HG02798 (cell line): Measurements from ENCODE around the gene DMBX1.

Experiments used
- ATAC-seq: cut with Tn5 transposase; IDR thresholded peaks from one replicate; pipeline ENCODE4 v1.9.1; 2021; ENCODE audit warnings: mild to moderate bottlenecking; ENCODE audit not compliant: unreplicated experiment, poor library complexity

DMBX1 gene

DNA sequence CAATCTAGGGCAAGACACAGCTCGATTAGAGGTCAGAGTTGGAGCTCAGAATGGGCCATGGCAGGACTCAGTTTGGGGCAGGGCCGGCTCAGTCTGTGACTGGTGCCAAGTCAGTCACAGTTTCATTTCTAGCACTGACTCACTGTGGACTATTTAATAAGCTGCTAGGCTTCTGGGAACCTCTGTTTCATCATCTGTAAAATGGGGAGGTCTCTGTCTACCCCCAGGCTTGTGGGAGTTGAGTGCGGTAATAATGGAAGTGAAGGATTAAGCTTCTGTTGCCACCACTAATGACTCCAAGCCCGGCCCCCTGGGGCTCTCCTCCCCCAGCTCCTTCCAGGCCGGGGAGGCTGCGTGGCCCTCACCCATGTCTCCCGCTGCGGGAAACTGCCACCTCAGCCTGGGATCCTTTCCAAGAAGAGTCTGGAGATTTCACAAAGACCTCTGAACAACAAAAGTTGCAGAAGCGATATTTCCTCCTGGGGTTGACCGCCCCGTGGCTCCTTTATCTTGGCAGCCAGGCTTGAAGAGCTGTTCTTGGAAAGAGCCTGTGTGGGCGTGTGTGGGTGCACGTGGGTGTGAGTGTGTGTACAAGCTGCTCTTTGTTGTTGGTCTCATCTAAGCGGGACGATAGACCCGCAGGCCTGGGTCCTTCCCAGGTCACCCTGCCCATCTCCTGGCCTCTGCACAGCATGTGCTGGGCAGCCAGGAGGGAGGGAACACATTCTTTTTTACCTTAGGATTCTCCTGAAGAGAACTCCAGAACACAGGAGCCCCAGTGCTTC is 32.7 kb downstream of the DMBX1 start:
- peak; percentile 59 for ATAC-seq

DNA sequence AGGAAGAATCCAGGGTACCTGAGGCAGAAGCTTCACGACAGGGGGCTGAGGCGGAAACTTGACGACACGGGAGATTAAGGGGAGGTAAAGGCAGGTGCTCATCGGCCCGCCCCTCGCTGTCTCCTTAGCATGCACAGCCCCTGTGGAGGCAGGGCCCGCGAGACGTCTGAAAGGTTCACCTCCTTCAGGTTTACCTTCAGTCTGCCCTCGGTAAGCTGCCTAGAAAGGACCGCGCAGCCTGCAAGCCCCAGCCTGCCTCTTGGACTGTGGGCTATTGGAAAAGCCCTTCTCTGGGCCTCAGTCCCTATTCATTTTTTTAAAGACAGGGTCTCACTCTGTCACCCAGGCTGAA is 33.3 kb downstream of the DMBX1 start:
- no peak for ATAC-seq

GRCh38 chr1:46523496-46524353 is 34.1 kb downstream of the DMBX1 start:
- no peak for ATAC-seq

GRCh38 chr1:46524843-46525242 is 35.2 kb downstream of the DMBX1 start:
- no peak for ATAC-seq

DNA sequence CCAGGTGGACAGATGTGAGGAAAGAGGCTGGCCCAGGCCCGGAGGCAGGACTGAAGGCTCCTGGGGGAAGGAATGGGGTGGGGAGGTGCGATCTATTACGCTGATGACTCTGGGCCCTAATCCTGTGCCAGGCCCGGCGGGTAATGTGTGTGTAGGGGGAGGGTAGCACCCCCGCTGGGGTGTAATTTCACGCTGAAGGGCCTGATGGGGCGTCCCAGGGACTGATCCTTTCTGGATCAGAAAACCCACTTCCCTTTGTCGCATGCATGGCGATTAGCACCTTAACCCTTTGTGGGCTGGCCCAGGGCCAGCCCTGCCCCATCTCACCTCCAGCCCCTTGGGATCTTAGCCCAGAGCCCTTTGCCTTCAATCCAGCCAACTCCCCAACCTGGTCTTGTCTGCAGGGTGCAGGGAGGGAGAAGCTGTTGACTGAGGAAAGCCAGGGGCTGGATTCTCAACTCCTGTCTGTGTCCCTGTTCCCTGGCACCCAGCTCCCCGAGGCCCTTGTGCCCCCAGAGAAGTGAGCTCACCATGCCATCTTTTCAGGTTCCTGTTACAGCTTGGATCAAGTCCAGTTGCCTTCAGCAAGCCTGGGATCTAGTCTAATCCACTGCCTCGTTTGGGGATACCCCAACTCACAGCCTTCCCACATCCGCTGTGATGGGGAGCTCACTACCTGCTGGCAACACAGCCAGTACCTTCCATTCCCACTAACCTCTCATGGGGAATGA is 35.8 kb downstream of the DMBX1 start:
- no peak for ATAC-seq

DNA sequence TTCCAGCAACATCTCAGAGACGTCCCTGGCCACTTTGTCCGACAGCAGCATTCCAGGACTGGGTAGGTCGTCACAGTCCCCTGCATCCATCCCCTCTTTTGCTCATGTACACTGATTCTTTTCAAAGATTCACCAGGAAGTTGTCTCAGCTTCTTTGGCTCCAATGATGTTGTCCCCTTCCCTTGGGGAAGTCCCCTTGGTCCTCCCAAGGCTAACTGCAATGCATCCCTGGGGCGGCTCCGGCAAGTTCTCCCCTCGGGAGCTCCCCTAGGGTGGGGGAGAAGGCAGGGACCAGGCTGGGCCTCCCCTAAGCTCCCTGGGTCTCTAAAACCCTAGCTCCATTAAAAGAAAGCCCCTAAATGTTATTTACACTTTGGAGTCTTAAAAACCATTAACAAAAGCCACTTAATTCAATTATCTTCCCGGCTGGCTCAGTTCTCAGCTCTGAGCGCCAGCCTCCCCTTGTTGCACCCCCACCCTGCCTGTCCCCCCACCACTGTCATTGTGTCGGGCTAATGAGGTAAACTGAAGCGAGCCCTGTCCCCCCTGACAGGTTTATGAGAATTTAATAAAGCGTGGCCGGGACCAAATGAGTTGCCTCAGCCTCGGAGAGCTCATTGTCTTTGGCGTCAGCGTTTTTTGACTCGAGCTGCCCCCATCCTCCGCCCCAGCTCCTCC is 36.5 kb downstream of the DMBX1 start:
- ATAC-seq, result no peak

- no peak for ATAC-seq
These were observed 37.2 kb downstream of the DMBX1 start for GRCh38 chr1:46526691-46527291.

DNA sequence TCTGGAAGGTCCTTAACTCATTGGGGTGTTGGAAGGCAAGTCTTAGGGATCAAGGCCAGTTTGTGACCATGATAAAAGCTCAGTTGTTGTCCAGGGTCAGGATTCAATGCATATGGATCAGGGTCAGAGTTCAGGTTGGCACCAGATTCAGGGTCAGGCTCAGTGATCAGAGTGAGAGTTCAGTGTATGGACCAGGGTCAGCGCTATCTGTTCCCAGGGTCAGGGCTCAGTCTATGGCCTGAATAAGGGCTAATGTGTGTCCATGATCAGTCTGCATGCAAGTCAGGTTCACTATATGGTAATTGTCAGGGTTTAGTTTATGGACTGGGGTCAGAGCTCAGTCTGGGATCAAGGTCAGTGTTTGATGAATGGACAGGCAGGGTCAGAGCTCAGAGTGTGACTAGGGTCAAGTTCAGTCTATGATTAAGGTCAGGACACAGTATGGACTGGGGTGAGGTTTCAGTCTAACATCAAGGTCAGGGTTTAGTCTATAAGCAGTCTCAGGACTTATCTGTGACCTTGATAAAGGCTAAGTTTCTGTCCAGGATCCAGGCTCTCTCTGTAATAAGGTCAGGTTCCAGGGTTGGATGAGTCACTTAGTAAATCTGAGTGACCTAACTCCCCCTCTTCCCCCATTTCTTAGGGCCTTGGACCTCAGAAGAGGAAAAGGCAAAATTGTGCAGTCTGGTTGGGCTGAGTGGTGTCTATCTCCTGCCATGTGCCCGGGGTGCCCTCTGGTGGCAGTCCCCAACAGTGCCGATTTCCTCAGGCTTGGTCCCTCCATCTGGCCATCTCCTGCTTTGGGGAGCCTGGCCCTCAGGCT is 38.0 kb downstream of the DMBX1 start:
- peak; percentile 58 for ATAC-seq

DNA sequence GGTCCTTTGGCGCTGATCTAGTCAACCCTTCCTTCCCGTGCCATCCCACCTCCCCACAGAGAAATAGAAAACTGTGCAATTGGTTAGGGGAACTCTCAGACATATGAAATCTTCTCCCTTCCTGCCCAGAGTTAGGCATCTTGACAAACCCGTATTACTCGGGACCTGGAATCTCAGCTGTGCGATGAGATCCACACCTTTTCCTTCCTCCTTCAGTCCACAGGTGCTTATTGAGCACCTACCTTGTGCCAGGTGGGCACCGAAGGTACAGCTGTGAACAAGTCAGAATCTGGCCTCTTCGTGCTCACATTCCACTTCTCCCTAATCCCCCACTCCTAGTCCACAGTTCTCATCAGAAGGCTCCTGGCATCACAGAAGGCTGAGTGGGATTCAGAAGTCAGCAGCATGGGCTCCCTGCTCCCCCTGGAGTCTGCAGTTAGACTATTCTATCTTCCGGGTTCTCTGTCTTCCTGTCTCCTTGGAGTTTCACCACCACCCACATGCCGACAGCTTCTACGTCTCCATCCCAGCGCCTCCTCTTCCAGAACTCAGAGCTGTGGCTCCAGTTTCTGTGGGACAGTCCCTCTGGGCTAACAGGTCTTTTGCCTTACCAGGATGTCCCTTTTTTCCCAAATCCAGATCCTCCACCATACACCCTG is 38.8 kb downstream of the DMBX1 start:
- ATAC-seq, result no peak

- no peak for ATAC-seq
These were observed 39.5 kb downstream of the DMBX1 start for GRCh38 chr1:46529031-46529630.

GRCh38 chr1:46530311-46530710 is 40.7 kb downstream of the DMBX1 start:
- ATAC-seq, result no peak

- no peak for ATAC-seq
These were observed 41.3 kb downstream of the DMBX1 start for GRCh38 chr1:46530791-46531409.

DNA sequence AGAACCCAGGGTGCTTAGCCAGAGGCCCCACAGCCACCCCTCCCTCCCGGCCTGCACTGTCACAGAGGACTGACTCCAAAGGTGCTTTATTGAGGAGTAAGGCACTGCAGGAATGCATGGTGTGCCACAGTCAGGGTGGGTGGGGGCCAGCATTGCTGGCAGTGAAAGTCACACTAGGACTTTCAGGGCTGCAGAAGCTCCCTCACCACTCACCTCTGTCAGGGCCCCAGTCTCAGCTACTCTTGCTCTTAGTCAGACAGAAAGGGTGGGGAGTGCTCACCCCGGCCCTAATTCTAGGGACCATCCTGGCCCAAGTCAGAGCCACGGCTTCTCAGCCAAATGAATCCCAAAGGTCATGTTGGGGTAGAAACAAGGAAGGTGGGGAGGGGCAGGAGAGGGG is 42.5 kb downstream of the DMBX1 start:
- no peak for ATAC-seq

GRCh38 chr1:46532498-46533178 is 43.0 kb downstream of the DMBX1 start:
- ATAC-seq, result peak; percentile 44

GRCh38 chr1:46533179-46533864 is 43.7 kb downstream of the DMBX1 start:
- peak; percentile 25 for ATAC-seq

GRCh38 chr1:46535063-46535462 is 45.4 kb downstream of the DMBX1 start:
- no peak for ATAC-seq

- ATAC-seq, result no peak
These were observed 46.9 kb downstream of the DMBX1 start for GRCh38 chr1:46536527-46536926.
